Measurements from ENCODE around the gene DPEP3.
"Not testable (repeated sequence)": the region's sequence is repeated elsewhere in the genome, so short reads cannot be mapped to it uniquely, and the experiment has no call there.

DPEP3 gene

DNA sequence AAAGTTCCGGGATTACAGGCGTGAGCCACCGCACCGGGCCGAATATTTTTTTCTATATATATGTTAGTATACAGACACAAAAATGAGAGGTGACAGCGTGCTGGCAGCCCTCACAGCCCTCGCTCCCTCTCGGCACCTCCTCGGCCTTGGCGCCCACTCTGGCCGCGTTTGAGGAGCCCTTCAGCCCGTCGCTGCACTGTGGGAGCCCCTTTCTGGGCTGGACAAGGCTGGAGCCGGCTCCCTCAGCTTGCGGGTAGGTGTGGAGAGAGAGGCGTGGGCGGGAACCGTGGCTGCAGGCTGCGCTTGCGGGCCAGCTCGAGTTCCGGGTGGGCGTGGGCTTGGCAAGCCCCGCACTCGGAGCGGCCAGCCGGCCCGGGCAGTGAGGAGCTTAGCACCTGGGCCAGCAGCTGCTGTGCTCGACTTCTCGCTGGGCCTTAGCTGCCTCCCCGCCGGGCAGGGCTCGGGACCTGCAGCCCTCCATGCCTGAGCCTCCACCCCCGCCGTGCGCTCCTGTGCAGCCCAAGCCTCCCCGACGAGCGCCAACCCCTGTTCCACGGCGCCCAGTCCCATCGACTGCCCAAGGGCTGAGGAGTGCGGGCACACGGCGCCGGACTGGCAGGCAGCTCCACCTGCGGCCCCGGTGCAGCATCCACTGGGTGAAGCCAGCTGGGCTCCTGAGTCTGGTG is 1.9 kb upstream of the DPEP3 start:
- DNase-seq (ENCODE audit: low read depth), result no peak
- TF ChIP-seq, protein P1, sequence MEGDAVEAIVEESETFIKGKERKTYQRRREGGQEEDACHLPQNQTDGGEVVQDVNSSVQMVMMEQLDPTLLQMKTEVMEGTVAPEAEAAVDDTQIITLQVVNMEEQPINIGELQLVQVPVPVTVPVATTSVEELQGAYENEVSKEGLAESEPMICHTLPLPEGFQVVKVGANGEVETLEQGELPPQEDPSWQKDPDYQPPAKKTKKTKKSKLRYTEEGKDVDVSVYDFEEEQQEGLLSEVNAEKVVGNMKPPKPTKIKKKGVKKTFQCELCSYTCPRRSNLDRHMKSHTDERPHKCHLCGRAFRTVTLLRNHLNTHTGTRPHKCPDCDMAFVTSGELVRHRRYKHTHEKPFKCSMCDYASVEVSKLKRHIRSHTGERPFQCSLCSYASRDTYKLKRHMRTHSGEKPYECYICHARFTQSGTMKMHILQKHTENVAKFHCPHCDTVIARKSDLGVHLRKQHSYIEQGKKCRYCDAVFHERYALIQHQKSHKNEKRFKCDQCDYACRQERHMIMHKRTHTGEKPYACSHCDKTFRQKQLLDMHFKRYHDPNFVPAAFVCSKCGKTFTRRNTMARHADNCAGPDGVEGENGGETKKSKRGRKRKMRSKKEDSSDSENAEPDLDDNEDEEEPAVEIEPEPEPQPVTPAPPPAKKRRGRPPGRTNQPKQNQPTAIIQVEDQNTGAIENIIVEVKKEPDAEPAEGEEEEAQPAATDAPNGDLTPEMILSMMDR (conservative IDR thresholded peaks at IDR 0.05; ENCODE audit: low read depth, low read length), result no peak
- no peak overlapping the region for H3K4me3 ChIP-seq (ENCODE audit: low read depth, low read length)

- TF ChIP-seq, protein P1 (conservative IDR thresholded peaks at IDR 0.05; ENCODE audit: low read depth, low read length), result no peak
- DNase-seq (ENCODE audit: low read depth), result no peak
- H3K4me3 ChIP-seq (ENCODE audit: low read depth, low read length), result no peak overlapping the region
Measured at GRCh38 chr16:67977469-67978227, 2.7 kb downstream of the DPEP3 start.

GRCh38 chr16:67977005-67977404 is 3.3 kb downstream of the DPEP3 start:
- no peak for DNase-seq (ENCODE audit: low read depth)
- H3K4me3 ChIP-seq (ENCODE audit: low read depth, low read length), result no peak overlapping the region
- TF ChIP-seq, protein P1 (conservative IDR thresholded peaks at IDR 0.05; ENCODE audit: low read depth, low read length), result no peak

- TF ChIP-seq, protein P1 (conservative IDR thresholded peaks at IDR 0.05; ENCODE audit: low read depth, low read length), result no peak
- no peak overlapping the region for H3K4me3 ChIP-seq (ENCODE audit: low read depth, low read length)
- DNase-seq (ENCODE audit: low read depth), result no peak
Measured at GRCh38 chr16:67976205-67976604, 4.1 kb downstream of the DPEP3 start.

DNA sequence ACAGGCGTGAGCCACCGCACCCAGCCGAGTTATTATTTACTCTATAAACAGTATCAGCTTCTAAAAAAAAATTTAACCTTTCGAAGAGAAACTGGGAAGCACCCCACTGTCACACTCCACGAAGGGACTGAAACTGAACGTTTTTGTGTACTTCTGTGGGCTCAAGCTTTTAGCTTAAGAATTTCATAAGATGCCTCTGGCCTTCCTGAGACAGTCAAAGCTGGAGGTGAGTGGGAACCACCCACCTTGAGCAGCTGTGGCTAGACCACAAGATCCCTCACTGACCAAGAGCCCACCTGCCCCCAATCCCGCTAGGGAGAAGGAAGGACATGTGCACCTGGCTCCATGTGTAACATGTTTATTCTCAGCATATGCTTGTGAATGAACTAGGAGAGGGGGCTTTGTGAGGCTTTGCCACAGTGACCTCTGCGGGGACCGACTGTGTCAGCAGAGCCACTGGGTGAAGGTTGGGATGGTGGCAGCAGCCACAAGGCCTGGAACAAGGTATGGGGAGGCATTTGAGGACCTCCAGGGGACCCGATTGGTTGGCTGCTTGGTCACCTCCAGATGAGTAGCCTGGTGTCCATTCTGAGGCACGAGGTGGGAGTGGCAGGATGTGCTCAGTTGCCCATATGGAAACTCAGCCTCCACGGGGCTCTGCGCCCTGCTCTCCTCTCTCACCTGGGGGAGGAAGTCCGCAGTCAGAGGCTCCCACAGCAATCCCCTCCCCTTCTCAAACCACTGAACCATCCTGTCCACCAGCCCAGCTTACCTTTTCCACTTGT is 4.8 kb downstream of the DPEP3 start:
- no peak overlapping the region for H3K4me3 ChIP-seq (ENCODE audit: low read depth, low read length)
- no peak for DNase-seq (ENCODE audit: low read depth)
- TF ChIP-seq, protein P1 (conservative IDR thresholded peaks at IDR 0.05; ENCODE audit: low read depth, low read length), result no peak

DNA sequence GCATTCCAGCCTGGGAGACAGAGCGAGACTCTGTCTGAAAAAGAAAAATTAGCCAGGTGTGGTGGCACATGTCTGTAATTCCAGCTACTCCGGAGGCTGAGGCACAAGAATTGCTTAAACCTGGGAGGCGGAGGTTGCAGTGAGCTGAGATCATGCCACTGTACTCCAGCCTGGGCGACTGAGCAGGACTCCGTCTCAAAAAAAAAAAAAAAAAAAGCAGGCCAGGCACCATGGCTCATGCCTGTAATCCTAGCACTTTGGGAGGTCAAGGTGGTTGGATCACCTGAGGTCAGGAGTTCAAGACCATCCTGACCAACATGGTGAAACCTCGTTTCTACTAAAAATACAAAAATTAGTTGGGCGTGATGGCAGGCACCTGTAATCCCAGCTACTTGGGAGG is 8.0 kb downstream of the DPEP3 start:
- not testable (repeated sequence) for H3K4me3 ChIP-seq (ENCODE audit: low read depth, low read length); DNase-seq (ENCODE audit: low read depth)

GRCh38 chr16:67971111-67971510 is 9.2 kb downstream of the DPEP3 start:
- TF ChIP-seq, protein P1 (conservative IDR thresholded peaks at IDR 0.05; ENCODE audit: low read depth, low read length), result no peak
- H3K4me3 ChIP-seq (ENCODE audit: low read depth, low read length), result no peak overlapping the region

More at GRCh38 chr16:67971111-67971510, 9.2 kb downstream of the DPEP3 start:
- no peak for DNase-seq (ENCODE audit: low read depth)
